Amniotic epithelial cell (primary cell): ENCODE data around the gene BAZ1A.
A peak's percentile ranks its signal among the peaks of the same experiment; 100 is the strongest.
"Not testable (repeated sequence)": the region's sequence is repeated elsewhere in the genome, so short reads cannot be mapped to it uniquely, and the experiment has no call there.

Experiments used
- DNase-seq: peaks from one replicate; pipeline ENCODE4 v3.0.0-alpha.2; 2010; ENCODE audit warnings: low read depth

The BAZ1A gene

GRCh38 chr14:34782031-34782430, 93.1 kb downstream of the BAZ1A start:
- DNase-seq = peak; percentile 34

GRCh38 chr14:34781242-34781641, 93.9 kb downstream of the BAZ1A start:
- DNase-seq = peak; percentile 71

GRCh38 chr14:34780646-34781045, 94.5 kb downstream of the BAZ1A start:
- DNase-seq = no peak

GRCh38 chr14:34778744-34779143, 96.4 kb downstream of the BAZ1A start:
- no peak for DNase-seq

GRCh38 chr14:34776611-34777010, 98.5 kb downstream of the BAZ1A start:
- DNase-seq = no peak

GRCh38 chr14:34775922-34776321, 99.2 kb downstream of the BAZ1A start:
- no peak for DNase-seq

GRCh38 chr14:34775342-34775741, 99.8 kb downstream of the BAZ1A start:
- DNase-seq = no peak

GRCh38 chr14:34770901-34771300, 104.3 kb downstream of the BAZ1A start:
- DNase-seq = no peak

GRCh38 chr14:34766606-34767005, 108.6 kb downstream of the BAZ1A start:
- peak; percentile 45 for DNase-seq

GRCh38 chr14:34766060-34766459, 109.1 kb downstream of the BAZ1A start:
- DNase-seq = peak; percentile 23

GRCh38 chr14:34755215-34755614, 119.9 kb downstream of the BAZ1A start:
- DNase-seq = no peak

GRCh38 chr14:34754687-34755086, 120.5 kb downstream of the BAZ1A start:
- DNase-seq = no peak

- peak; percentile 87 for DNase-seq
Measured at GRCh38 chr14:34750670-34751069, 124.5 kb downstream of the BAZ1A start.

- DNase-seq = no peak
Measured at GRCh38 chr14:34750233-34750632, 124.9 kb downstream of the BAZ1A start.

- peak; percentile 51 for DNase-seq
Measured at GRCh38 chr14:34749408-34749807, 125.8 kb downstream of the BAZ1A start.

GRCh38 chr14:34742270-34743115, 132.7 kb downstream of the BAZ1A start:
- no peak for DNase-seq

- no peak for DNase-seq
Measured at GRCh38 chr14:34741840-34742239, 133.3 kb downstream of the BAZ1A start.

- DNase-seq = peak; percentile 40
Measured at GRCh38 chr14:34740139-34740538, 135.0 kb downstream of the BAZ1A start.

GRCh38 chr14:34737079-34737478, 138.1 kb downstream of the BAZ1A start:
- DNase-seq = not testable (repeated sequence)

- DNase-seq = peak; percentile 44
Measured at GRCh38 chr14:34733245-34733644, 141.9 kb downstream of the BAZ1A start.

- no peak for DNase-seq
Measured at GRCh38 chr14:34732802-34733201, 142.4 kb downstream of the BAZ1A start.

GRCh38 chr14:34723867-34724266, 151.3 kb downstream of the BAZ1A start:
- no peak for DNase-seq

- DNase-seq = peak; percentile 46
Measured at GRCh38 chr14:34722723-34723545, 152.2 kb downstream of the BAZ1A start.
